ENCODE results near the gene CDH16. TPM values are rescaled to one million over a fixed set of nuclear protein-coding genes. Genes with fewer than 3 reads are reported as not detected.

Gene CDH16
- total and polyA plus RNA-seq, 2 of the 13 experiments (the other 11 are each of a cell fraction or from before 2014, with no cell fraction given): 2.7 to 3.9 TPM

GRCh38 chr16:66859397-66860068, 59.2 kb downstream of the CDH16 start:
- ATAC-seq: no peak

More at GRCh38 chr16:66859397-66860068, 59.2 kb downstream of the CDH16 start:
- POLR2A ChIA-PET: interaction anchor here (0.6 kb wide), 1 partner anchor 8 kb away, joined by 8 read pairs; no protein-coding TSS in a partner anchor
- Histone ChIP-seq H3K27ac (ENCODE audit: extremely low read length, insufficient read depth, low read length) (no peak overlapping the region), H3K36me3 (replicated peaks in 1 of 2; ENCODE audit: control insufficient read depth in 1 of 2, insufficient read depth in 2 of 2, low read length in 2 of 2) (no peaks in the 10 kb centered on the region), H3K79me2 (ENCODE audit: insufficient read depth, low read length) (no peaks in the 10 kb centered on the region), H3K27me3 (ENCODE audit: control insufficient read depth in 1 of 2, insufficient read depth in 2 of 2, low read length in 2 of 2) (no peaks in the 10 kb centered on the region; a peak in 1 of 5 replicates), H3K4me2 (ENCODE audit: low read depth, low read length) (no peak overlapping the region), H2AFZ (ENCODE audit: low read length) (no peak overlapping the region), H3K4me1 (ENCODE audit: insufficient read depth, low read length) (no peaks in the 10 kb centered on the region), H4K20me1 (ENCODE audit: insufficient read depth, low read length) (no peaks in the 10 kb centered on the region), H3K4me3 (replicated peaks in 1 of 3; ENCODE audit: insufficient read depth in 1 of 3, low read depth in 2 of 3, low read length in 3 of 3) (no peak overlapping the region), H3K9me3 (ENCODE audit: low read length) (no peaks in the 10 kb centered on the region), H3K9ac (ENCODE audit: insufficient read depth, low read depth, low read length) (no peak overlapping the region)
- intact Hi-C loops (cut with micrococcal nuclease; ENCODE audit: unreplicated experiment): no loop called here
- in situ Hi-C loops (cut with HindIII; ENCODE audit: extremely low pct_ligation_motif_present, low pct_unique_long_range_greater_than_20kb): loop anchor here (25.0 kb wide), 1 partner anchor 447 kb away; no protein-coding TSS in a partner anchor
- no peak for DNase-seq (ENCODE audit: low spot score)
- TF ChIP-seq ZBTB34 (CRISPR knock-in tag; IDR thresholded peaks at IDR 0.05) (no peak), ZBTB46 (CRISPR knock-in tag; IDR thresholded peaks at IDR 0.05; ENCODE audit: borderline replicate concordance) (no peak), HMG20B (CRISPR knock-in tag; conservative IDR thresholded peaks at IDR 0.05) (no peak), ZMAT5 (CRISPR knock-in tag; IDR thresholded peaks at IDR 0.05; ENCODE audit: borderline replicate concordance, low read depth) (no peak), NONO (IDR thresholded peaks at IDR 0.05) (no peak), NONO (CRISPR knock-in tag; conservative IDR thresholded peaks at IDR 0.05) (no peak), THYN1 (CRISPR knock-in tag; IDR thresholded peaks at IDR 0.05; ENCODE audit: borderline replicate concordance, low read depth) (no peak)
- BruUV-seq (replicated peaks): no TSS peak
- WGBS (ENCODE audit: low lambda C conversion rate): 16% methylated on average over 3 of the region's 3 CpGs
- FAIRE-seq: no peak
- CTCF ChIA-PET (ENCODE audit: low intra/inter-chr PET ratio, low total read pairs): no interaction called here

All from HepG2 (cell line).